ENCODE data around the gene HPDL. TPM values are rescaled to one million over a fixed set of nuclear protein-coding genes. Genes with fewer than 3 reads are reported as not detected.

Gene HPDL
- total and polyA plus RNA-seq, 2 of the 4 experiments (the other 2 are of a cell fraction) = 0.54 to 1.1 TPM

Other genes starting within 250 kb of the HPDL start
- under 0.01 TPM in 2 replicates for gene ZSWIM5, start 120.3 kb upstream of the HPDL start, total RNA-seq (2012; rRNA removed)
- gene ZSWIM5, start 120.3 kb upstream of the HPDL start, polyA plus RNA-seq (2012; rRNA removed) = 0.03 TPM in 2 replicates
- 18.6 and 18.9 TPM in 2 replicates for gene TOE1, start 13.3 kb downstream of the HPDL start, total RNA-seq (2012; rRNA removed)
- gene TOE1, start 13.3 kb downstream of the HPDL start, polyA plus RNA-seq (2012; rRNA removed) = 15.5 and 16.8 TPM in 2 replicates
- 8.9 and 9.1 TPM in 2 replicates for gene MUTYH, start 13.5 kb downstream of the HPDL start, total RNA-seq (2012; rRNA removed)
- gene MUTYH, start 13.5 kb downstream of the HPDL start, polyA plus RNA-seq (2012; rRNA removed) = 14.3 and 14.6 TPM in 2 replicates
- 0.83 and 0.90 TPM in 2 replicates for gene TESK2, start 164.3 kb downstream of the HPDL start, total RNA-seq (2012; rRNA removed)
- gene TESK2, start 164.3 kb downstream of the HPDL start, polyA plus RNA-seq (2012; rRNA removed) = 1.1 and 1.3 TPM in 2 replicates
- 0.28 and 0.54 TPM in 2 replicates for gene CCDC163, start 173.2 kb downstream of the HPDL start, total RNA-seq (2012; rRNA removed)
- 0.89 and 1.0 TPM in 2 replicates for gene CCDC163, start 173.2 kb downstream of the HPDL start, polyA plus RNA-seq (2012; rRNA removed)
- 5.2 and 6.4 TPM in 2 replicates for gene MMACHC, start 173.4 kb downstream of the HPDL start, total RNA-seq (2012; rRNA removed)
- gene MMACHC, start 173.4 kb downstream of the HPDL start, polyA plus RNA-seq (2012; rRNA removed) = 2.8 and 4.1 TPM in 2 replicates
- gene PRDX1, start 195.0 kb downstream of the HPDL start, total RNA-seq (2012; rRNA removed) = 875 and 883 TPM in 2 replicates
- 530 and 612 TPM in 2 replicates for gene PRDX1, start 195.0 kb downstream of the HPDL start, polyA plus RNA-seq (2012; rRNA removed)
- gene AKR1A1, start 223.9 kb downstream of the HPDL start, total RNA-seq (2012; rRNA removed) = 122 and 151 TPM in 2 replicates
- gene AKR1A1, start 223.9 kb downstream of the HPDL start, polyA plus RNA-seq (2012; rRNA removed) = 141 and 144 TPM in 2 replicates

Data from IMR-90 (cell line).